CD4-positive, alpha-beta memory T cell (primary cell): ENCODE measurements around the gene C2orf68. TPM values are rescaled to one million over a fixed set of nuclear protein-coding genes. Genes with fewer than 3 reads are reported as not detected.
"Not testable (repeated sequence)": the region's sequence is repeated elsewhere in the genome, so short reads cannot be mapped to it uniquely, and the experiment has no call there.

ENCODE experiments used
- CTCF ChIA-PET: fragments of 350-600 bp; sonication (Branson Sonifier 250); formaldehyde crosslinking; loops from one replicate; lab custom pipeline; 2021; ENCODE audit warnings: inconsistent platforms; ENCODE audit not compliant: partially characterized antibody; lab: Charles Lee
- POLR2A ChIA-PET: fragments of 350-600 bp; sonication (Branson Sonifier 250); formaldehyde crosslinking; loops from one replicate; lab custom pipeline; 2021; ENCODE audit not compliant: partially characterized antibody; lab: Charles Lee
- DNase-seq, 5 donors: peaks; one replicate each; pipeline versions ENCODE4 v3.0.0 to v3.0.0-alpha.2; 2020 to 2022; ENCODE audit warnings: mixed read lengths in 1 of 5
- H3K27ac ChIP-seq: one replicate; pipeline ENCODE4 v1.7.0; 2013; ENCODE audit warnings: low read depth, low read length
- H3K27me3 ChIP-seq: 2 replicates; pipeline ENCODE4 v1.7.0; 2013; ENCODE audit warnings: mild to moderate bottlenecking, low read length, moderate library complexity; ENCODE audit not compliant: insufficient read depth
- H3K36me3 ChIP-seq: 2 replicates; pipeline ENCODE4 v1.7.0; 2013; ENCODE audit warnings: mild to moderate bottlenecking, low read length, moderate library complexity; ENCODE audit not compliant: insufficient read depth
- H3K4me1 ChIP-seq: 2 replicates; pipeline ENCODE4 v1.7.0; 2013; ENCODE audit warnings: mild to moderate bottlenecking, low read length, moderate library complexity; ENCODE audit not compliant: insufficient read depth
- H3K4me3 ChIP-seq, 2 donors: one replicate each; pipeline ENCODE4 v1.7.0; 2013; ENCODE audit warnings: low read length in 2 of 2, mild to moderate bottlenecking in 1 of 2
- H3K9me3 ChIP-seq, 2 donors: one replicate each; pipeline ENCODE4 v1.7.0; 2013; ENCODE audit warnings: low read length in 2 of 2, control low read depth in 1 of 2; ENCODE audit not compliant: control insufficient read depth in 1 of 2
- H3K27ac Mint-ChIP-seq, 7 donors: one replicate each; pipeline ENCODE4 v1.8.0; 2020 to 2021; ENCODE audit warnings: mixed read lengths in 7 of 7, mild to moderate bottlenecking in 6 of 7, inconsistent platforms in 3 of 7, moderate library complexity in 3 of 7
- H3K27me3 Mint-ChIP-seq, 2 donors: one replicate each; pipeline ENCODE4 v1.8.0; 2020 to 2021; ENCODE audit warnings: mixed read lengths in 2 of 2
- H3K36me3 Mint-ChIP-seq, 2 donors: one replicate each; pipeline ENCODE4 v1.8.0; 2020 to 2021; ENCODE audit warnings: mixed read lengths in 2 of 2, inconsistent platforms in 1 of 2, mild to moderate bottlenecking in 1 of 2
- H3K4me1 Mint-ChIP-seq, 4 donors: one replicate each; pipeline ENCODE4 v1.8.0; 2020 to 2021; ENCODE audit warnings: mixed read lengths in 4 of 4, mild to moderate bottlenecking in 1 of 4
- H3K4me3 Mint-ChIP-seq, 8 donors: one replicate each; pipeline ENCODE4 v1.8.0; 2020 to 2021; ENCODE audit warnings: mixed read lengths in 8 of 8, mild to moderate bottlenecking in 7 of 8, moderate library complexity in 6 of 8, inconsistent platforms in 3 of 8
- H3K9me3 Mint-ChIP-seq, 8 donors: one replicate each; pipeline ENCODE4 v1.8.0; 2020 to 2021; ENCODE audit warnings: mixed read lengths in 8 of 8, mild to moderate bottlenecking in 5 of 8, inconsistent platforms in 3 of 8, moderate library complexity in 1 of 8
- intact Hi-C: fragments of 100-400 bp; cut with micrococcal nuclease; formaldehyde crosslinking; loops from one replicate; pipeline ENCODE4 v1.15.1; 2023
- polyA plus RNA-seq, 2 donors: library from polyadenylated mRNA; unstranded; fragments of 300-500 nt; fragmentation: Illumina TruSeq; gene quantifications; one replicate each; pipeline ENCODE4 v1.2.3, GENCODE V29; 2021
- total RNA-seq, 2 experiments: library from RNA; stranded (reverse); gene quantifications; one replicate each; pipeline ENCODE4 v1.2.3, GENCODE V29; 2021

C2orf68 gene
- total and polyA plus RNA-seq, 4 experiments from 2014 or later = 16.9 to 89.9 (median 53.3) TPM

- DNase-seq, H3K36me3 ChIP-seq, H3K9me3 ChIP-seq, H3K27me3 ChIP-seq, H3K27me3 Mint-ChIP-seq, H3K27ac ChIP-seq, H3K4me3 ChIP-seq, H3K9me3 Mint-ChIP-seq, CTCF ChIA-PET: not testable (repeated sequence)
- intact Hi-C loops = loop anchor here (5.0 to 10.0 kb wide), 2 partner anchors 290 to 493 kb away; partner anchors contain the start of genes POLR1A, PTCD3 and TGOLN2
- H3K27ac Mint-ChIP-seq = peak overlapping the region in 3 of 7 donors; percentile 36 to 96 (median 46)
- H3K4me3 Mint-ChIP-seq = peak overlapping the region in 3 of 8 donors; percentile 20 to 40 (median 32)
- H3K4me1 Mint-ChIP-seq = peaks cover 16 to 45% (median 30%) of the 10 kb centered on the region in 4 donors
- POLR2A ChIA-PET = interaction anchor here (1.4 to 6.5 kb wide), 6 partner anchors 12 to 491 kb away, joined by 4 to 86 read pairs (median 14); partner anchors contain the start of genes ELMOD3, MAT2A, POLR1A and PTCD3
- peaks cover 0 to 28% of the 10 kb centered on the region in 2 donors for H3K36me3 Mint-ChIP-seq
- peaks cover 52% of the 10 kb centered on the region for H3K4me1 ChIP-seq
These were observed 2.9 kb upstream of the C2orf68 start for GRCh38 chr2:85614757-85615156.

DNA sequence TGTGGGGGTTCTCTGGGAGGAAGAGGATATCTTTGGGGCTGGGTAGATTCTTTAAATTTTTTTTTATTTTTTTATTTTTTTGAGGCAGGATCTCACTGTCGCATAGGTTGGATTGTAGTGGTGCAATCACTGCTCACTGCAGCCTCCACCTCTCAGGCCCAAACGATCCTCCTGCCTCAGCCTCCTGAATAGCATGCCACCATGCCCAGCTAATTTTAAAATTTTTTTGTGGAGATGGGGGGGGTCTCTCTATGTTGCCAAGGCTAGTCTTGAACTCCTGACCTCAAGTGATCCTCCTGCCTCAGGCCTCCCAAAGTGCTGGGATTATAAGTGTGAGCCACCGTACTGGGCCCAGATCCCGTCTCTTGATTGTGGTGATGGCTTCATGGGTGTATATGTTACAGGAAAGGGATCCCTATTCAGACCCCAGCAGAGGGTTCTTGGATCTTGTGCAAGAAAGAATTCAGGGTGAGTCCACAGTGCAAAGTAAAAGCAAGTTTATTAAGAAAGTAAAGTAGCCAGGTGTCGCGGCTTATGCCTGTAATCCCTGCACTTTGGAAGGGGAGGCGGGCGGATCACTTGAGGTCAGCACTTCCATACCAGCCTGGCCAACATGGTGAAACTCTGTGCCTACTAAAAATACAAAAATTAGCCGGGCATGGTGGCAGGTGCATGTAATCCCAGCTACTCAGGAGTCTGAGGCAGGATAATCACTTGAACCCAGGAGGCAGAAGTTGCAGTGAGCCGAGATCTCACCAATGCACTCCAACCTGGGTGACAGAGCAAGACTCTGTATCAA is 2.0 kb upstream of the C2orf68 start:
- no peak for DNase-seq
- CTCF ChIA-PET = interaction anchor here (0.7 kb wide), 1 partner anchor 10 kb away, joined by 3 read pairs; no protein-coding TSS in a partner anchor
- POLR2A ChIA-PET = interaction anchor here (1.3 to 6.5 kb wide), 5 partner anchors 11 to 75 kb away, joined by 4 to 86 read pairs (median 31); partner anchors contain the start of genes MAT2A, RNF181 and TMEM150A

GRCh38 chr2:85611217-85611704 is 605 bp downstream of the C2orf68 start:
- Histone ChIP-seq H3K27ac (peak overlapping the region; percentile 72), H3K4me3 (peak overlapping the region; percentile 53 to 86), H3K4me1 (peaks cover 27% of the 10 kb centered on the region), H3K36me3 (peaks cover 13% of the 10 kb centered on the region), H3K9me3 (no peaks in the 10 kb centered on the region), H3K27me3 (no peaks in the 10 kb centered on the region)
- Mint-ChIP-seq H3K9me3 (no peaks in the 10 kb centered on the region), H3K36me3 (peaks cover 15 to 36% of the 10 kb centered on the region in 2 donors), H3K4me1 (peaks cover 14 to 42% (median 26%) of the 10 kb centered on the region in 4 donors), H3K27me3 (no peaks in the 10 kb centered on the region), H3K4me3 (peak overlapping the region; percentile 96 to 100 (median 98)), H3K27ac (peak overlapping the region; percentile 93 to 97 (median 97))
- CTCF ChIA-PET = interaction anchor here (1.0 to 1.7 kb wide), 5 partner anchors 7 to 26 kb away, joined by 3 to 8 read pairs (median 4); partner anchors contain the start of gene TMEM150A
- intact Hi-C loops = loop anchor here (10.0 kb wide), 1 partner anchor 286 kb away; the partner anchor contains the start of gene TGOLN2
- POLR2A ChIA-PET = interaction anchor here (0.6 to 6.5 kb wide), 14 partner anchors 8 to 284 kb away, joined by 3 to 86 read pairs (median 7); partner anchors contain the start of genes GGCX, MAT2A, RNF181 and SH2D6
- peak in 1 of 5 donors; percentile 32 for DNase-seq

More for the DNA sequence above, 2.0 kb upstream of the C2orf68 start:
- H3K27me3 Mint-ChIP-seq = no peaks in the 10 kb centered on the region
- Histone ChIP-seq H3K9me3 (no peaks in the 10 kb centered on the region), H3K4me3 (no peak overlapping the region), H3K4me1 (peaks cover 49% of the 10 kb centered on the region), H3K27ac (no peak overlapping the region), H3K36me3 (peaks cover under 1% of the 10 kb centered on the region), H3K27me3 (no peaks in the 10 kb centered on the region)
- no peaks in the 10 kb centered on the region for H3K9me3 Mint-ChIP-seq
- peaks cover 17 to 45% (median 31%) of the 10 kb centered on the region in 4 donors for H3K4me1 Mint-ChIP-seq
- H3K36me3 Mint-ChIP-seq = peaks cover 6 to 27% of the 10 kb centered on the region in 2 donors
- peak overlapping the region in 4 of 7 donors; percentile 32 to 96 (median 68) for H3K27ac Mint-ChIP-seq
- intact Hi-C loops = loop anchor here (10.0 kb wide), 1 partner anchor 289 kb away; the partner anchor contains the start of gene TGOLN2
- peak overlapping the region in 4 of 8 donors; percentile 6 to 51 (median 50) for H3K4me3 Mint-ChIP-seq

DNA sequence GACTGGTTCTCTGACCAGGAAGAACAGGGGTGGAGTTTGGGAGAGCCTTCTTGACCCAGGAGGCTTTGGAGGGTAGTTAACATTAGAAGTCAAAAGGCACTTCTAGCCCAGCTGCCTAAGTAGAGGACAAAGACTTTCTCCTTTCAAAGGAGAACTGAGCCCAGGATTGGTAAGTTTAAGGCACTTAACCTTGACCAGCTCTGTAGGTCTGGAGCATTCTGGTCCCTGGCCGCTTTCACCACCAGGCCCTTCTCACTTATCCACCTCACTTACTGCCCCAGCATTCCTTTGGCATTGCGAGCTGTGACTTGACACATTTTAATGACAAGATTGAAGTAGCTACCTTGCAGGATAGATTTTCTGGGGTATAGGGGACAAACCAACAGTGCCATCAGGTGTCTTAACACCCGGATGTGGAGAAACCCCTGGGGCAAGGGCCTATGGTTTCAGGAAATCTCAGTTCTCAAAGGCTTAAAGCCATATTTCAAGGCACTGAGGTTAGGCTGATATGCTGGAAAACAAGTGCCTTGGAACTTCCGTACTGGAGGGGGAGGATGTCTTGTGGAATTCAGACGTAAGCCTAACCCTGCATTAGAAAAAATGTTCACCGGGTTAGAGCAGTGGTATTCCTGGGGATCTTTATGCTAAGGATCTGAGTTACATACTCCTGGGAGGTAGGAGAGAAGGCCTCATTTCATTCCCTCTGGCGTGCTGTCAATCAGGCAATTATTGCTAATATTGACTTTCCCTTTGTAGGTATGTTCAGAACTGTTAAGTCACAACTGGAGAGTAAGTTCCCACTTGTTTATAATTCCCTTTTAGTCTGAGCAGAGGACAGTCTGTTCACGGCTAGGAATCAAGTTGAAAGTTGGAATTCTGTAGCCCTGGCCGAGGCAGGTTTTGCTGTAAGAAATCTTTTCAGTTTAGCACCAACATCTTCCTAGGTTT is 4.3 kb downstream of the C2orf68 start:
- Histone ChIP-seq H3K27ac (no peak overlapping the region), H3K27me3 (no peaks in the 10 kb centered on the region), H3K4me1 (peaks cover 40% of the 10 kb centered on the region), H3K9me3 (no peaks in the 10 kb centered on the region), H3K36me3 (peaks cover 13% of the 10 kb centered on the region), H3K4me3 (no peak overlapping the region)
- ChIA-PET CTCF (interaction anchor here (2.0 kb wide), 1 partner anchor 30 kb away, joined by 5 read pairs; no protein-coding TSS in a partner anchor), POLR2A (interaction anchor here (4.0 to 8.8 kb wide), 2 partner anchors 7 to 12 kb away, joined by 37 to 86 read pairs; partner anchors contain the start of genes C2orf68, RNF181 and USP39)
- peak overlapping the region in 2 of 7 donors; percentile 43 to 67 for H3K27ac Mint-ChIP-seq
- H3K36me3 Mint-ChIP-seq = peaks cover 15 to 40% of the 10 kb centered on the region in 2 donors
- DNase-seq = no peak
- H3K9me3 Mint-ChIP-seq = peaks cover 0 to 2% (median 0%) of the 10 kb centered on the region in 8 donors
- intact Hi-C loops = no loop called here
- peak overlapping the region in 1 of 8 donors; percentile 63 for H3K4me3 Mint-ChIP-seq
- H3K27me3 Mint-ChIP-seq = no peaks in the 10 kb centered on the region
- peaks cover 22 to 64% (median 44%) of the 10 kb centered on the region in 4 donors for H3K4me1 Mint-ChIP-seq

DNA sequence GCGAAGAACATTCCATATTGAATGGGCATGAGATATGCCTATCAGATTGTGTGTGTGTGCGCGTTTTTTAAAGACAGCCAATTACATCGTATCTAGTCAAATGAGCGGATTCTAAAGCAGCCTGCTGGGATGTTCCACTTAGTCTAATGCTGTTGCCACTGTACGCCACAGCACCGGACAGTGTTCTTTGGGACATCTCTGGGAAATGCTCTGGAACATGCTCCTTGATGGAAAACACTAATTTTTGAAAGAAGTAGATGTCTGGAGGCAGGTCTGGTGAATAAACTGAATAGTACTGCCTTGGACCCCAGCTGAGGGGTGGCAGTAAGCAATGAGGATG is 5.8 kb downstream of the C2orf68 start:
- Mint-ChIP-seq H3K4me1 (peaks cover 23 to 68% (median 44%) of the 10 kb centered on the region in 4 donors), H3K4me3 (no peak overlapping the region), H3K36me3 (peaks cover 15 to 34% of the 10 kb centered on the region in 2 donors), H3K27ac (peak overlapping the region in 1 of 7 donors; percentile 22), H3K27me3 (no peaks in the 10 kb centered on the region), H3K9me3 (peaks cover 0 to 2% (median 0%) of the 10 kb centered on the region in 8 donors)
- Histone ChIP-seq H3K27ac (no peak overlapping the region), H3K27me3 (no peaks in the 10 kb centered on the region), H3K4me3 (no peak overlapping the region), H3K36me3 (peaks cover 13% of the 10 kb centered on the region), H3K9me3 (no peaks in the 10 kb centered on the region), H3K4me1 (peaks cover 41% of the 10 kb centered on the region)
- POLR2A ChIA-PET = interaction anchor here (1.0 to 8.8 kb wide), 4 partner anchors 8 to 67 kb away, joined by 3 to 86 read pairs (median 22); partner anchors contain the start of genes C2orf68, MAT2A, RNF181 and USP39
- no peak for DNase-seq
- CTCF ChIA-PET = interaction anchor here (0.7 to 2.0 kb wide), 2 partner anchors 31 to 54 kb away, joined by 3 to 5 read pairs; no protein-coding TSS in a partner anchor
- intact Hi-C loops = no loop called here
